HG03045 (cell line): ENCODE results near the gene HAAO.

Source experiments
- ATAC-seq: cut with Tn5 transposase; IDR thresholded peaks from one replicate; pipeline ENCODE4 v1.9.1; 2021; ENCODE audit warnings: mild to moderate bottlenecking, moderate library complexity; ENCODE audit not compliant: unreplicated experiment

HAAO gene

GRCh38 chr2:42769583-42770287, 22.6 kb downstream of the HAAO start:
- no peak for ATAC-seq

DNA sequence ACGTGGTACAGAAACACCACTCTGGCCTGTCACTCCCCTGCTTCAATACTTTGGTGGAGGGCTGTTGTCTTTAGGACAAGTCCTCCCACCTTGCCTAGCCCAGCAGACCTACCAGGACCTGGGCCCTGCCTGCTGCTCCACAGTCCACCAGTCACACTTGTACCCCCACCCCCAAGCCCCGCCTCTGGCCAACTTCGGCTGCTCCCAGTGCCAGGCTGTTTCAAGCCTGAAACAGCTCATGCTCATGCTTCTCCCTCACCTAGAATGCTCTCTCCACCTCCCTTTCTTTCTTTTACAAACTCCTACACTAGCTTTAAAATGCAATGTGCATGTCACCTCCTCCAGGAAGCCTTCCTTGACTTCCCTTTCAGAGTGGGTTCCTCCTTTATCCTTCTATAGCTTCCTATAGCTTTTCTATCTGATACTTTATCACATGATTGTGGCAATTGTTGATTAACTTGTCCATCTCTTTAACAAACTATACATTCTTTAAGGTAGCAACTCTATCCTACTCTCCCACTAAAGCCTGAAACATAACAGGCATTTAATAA, 23.6 kb downstream of the HAAO start:
- ATAC-seq = no peak

GRCh38 chr2:42767899-42768705, 24.3 kb downstream of the HAAO start:
- ATAC-seq = no peak

DNA sequence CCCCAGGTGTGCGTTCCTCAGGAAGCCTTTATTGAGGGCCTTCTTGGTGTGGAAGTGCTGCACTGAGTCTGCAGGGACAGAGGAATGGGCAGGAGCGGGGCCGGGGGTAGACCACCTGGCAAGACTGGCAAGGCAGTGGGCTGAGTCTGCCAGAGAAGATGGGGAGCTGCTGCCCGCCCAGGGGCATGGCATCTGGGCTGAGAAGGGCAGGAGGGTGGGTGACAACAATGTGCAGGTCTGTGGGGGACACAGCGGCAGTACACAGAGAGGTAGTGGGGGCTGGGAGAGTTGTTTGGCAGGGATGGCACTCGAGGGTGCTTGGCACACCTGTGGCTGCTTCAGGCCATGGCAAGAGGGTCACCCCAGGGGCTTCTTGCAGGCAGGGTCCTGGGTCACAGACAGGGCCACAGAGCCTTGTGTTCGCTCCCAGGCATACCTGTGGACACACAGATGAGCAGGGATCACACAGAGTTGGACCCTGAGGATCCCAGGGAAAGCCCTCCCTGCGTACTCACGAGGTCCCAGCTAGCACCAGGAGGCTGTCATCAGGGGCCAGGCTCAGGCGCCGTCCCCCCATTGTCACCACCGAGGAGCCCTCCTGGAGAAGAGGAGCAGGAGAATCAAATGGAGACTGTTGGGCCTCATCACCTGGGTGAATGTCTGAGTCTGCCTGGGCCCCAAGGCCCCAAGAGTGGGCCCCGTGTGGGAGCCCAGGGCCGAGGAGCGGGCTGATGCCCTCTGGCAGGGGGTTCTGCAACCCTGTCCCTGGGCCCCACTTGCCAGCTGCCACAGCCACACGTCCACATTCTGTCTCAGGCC, 25.1 kb downstream of the HAAO start:
- no peak for ATAC-seq

DNA sequence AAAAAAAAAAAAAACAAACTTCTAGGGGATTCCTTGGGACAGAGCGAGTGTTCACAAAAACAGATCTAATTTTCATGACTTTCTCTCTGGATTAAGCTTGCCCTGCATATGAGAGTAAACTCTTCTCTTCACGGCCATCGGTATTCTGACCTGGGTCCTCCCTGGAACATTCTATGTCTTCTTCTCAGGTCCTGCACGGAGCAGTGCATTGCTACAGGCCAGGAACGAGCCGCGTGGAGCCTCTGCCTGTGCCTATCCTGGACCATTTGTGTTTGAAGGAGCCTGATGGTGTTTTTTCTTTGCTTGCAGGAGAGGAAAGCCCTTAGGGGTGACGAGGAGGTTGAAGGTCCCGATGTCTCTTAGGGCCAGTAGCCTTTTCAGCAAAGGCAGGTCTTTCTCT, 26.7 kb downstream of the HAAO start:
- no peak for ATAC-seq

- ATAC-seq = no peak
Measured at GRCh38 chr2:42764901-42765300, 27.5 kb downstream of the HAAO start.

DNA sequence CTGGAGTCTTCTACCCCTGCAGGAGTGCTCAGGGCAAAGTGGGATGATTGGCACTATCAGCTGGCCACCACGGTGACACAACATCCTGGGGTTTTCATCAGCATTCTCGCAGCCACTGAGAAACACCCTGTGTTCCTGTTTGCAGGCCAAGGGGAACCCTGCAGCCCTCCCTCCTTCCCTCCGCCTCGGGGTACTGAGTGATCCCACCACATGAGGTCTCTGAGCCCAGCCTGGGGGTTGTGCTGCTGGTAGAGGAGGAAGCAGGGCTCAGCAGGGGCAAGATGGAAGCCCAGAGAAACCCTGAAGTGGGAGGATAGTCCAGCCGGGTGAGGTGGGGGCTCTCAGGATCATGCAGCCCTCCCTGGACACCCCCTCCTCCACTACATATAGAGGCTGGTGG, 28.3 kb downstream of the HAAO start, which contains the start of gene OXER1:
Gene OXER1 (minus strand): TSS at position 40 of the 400 bp plus-strand sequence. CDS start 73 bp downstream, outside the sequence.
- no peak for ATAC-seq

DNA sequence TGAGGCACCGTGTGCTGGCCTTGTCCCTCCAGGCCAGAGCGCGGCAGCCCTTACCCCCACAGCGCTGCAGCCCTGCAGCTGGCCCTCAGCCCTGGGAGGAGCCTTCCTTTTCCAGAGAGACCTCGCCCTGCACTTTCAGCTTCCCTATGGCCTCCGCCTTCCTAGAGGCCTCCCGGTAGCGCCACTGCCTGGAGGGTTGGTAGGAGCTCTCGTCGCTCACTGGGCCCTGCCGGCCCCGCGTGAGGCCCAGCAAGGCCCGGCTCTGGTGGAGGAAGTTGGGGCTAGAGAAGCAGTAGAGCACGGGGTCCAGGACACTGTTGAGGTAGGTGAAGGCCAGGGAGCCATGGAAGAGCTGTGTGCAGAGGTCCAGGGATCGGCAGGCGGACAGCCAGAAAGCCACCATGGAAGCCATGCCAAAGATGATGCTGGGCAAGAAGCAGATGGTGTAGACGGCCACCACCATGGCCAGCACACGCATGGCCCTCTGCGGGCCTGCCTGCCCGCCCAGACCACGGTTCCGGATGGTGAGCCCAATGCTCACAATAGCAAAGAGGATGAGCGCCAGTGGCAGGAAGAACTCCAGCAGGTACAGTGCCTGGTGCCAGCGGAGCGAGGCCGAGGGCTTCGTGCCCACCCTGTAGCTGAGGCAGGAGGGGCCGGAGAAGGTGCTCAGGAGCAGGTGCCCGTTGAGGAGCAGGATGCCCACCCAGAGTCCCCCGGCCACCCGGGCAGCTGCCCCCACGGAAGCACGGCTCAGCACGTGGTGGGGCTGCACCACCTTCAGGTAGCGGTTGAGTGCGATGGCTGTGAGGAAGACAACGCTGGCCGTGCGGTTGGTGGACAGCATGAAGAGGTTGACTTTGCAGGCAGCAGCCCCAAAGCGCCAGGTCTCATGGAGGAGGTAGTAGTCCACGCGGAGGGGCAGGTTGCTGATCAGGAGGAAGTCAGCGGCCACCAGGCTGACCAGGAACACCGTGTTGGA, 29.3 kb downstream of the HAAO start:
- no peak for ATAC-seq

DNA sequence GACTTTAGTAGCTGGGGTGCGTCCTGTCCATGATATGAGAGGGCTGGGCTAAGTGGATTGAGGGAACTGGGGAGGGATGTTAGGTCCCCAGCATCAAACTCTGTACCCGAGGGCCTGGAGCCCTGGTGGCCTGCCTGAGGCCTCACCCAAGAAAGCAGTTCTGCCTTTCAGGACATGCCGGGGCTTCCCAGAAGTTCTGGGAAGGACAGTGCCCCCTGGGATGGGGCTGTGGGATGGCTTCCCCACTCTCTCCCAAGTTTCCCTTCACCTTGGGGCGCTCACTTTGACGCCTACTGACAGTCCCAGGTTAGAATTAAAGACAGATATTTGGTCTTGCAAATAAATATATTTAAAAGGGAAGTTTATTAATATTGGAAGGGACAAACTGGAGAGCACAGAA, 30.2 kb downstream of the HAAO start:
- no peak for ATAC-seq

DNA sequence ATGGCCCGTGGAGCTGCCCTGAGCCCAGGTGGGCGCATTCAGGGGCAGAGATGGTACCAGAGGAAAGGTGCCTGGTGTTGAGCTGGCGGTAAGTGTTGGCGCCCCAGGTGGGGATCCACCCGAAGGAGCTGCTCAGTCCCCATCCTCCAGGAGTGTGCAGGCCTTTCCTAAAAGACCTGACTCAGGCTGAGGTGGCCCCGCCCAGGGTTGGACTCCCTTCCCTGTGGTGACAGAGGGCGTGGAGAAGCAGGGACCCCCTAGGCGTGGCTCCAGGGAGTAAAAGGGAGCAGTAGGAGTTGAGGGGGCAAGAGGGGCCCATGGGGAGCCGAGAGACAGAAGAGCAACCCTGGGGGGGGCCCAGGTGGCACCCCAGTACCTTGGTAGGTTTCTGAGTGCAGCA, 30.8 kb downstream of the HAAO start:
- ATAC-seq = no peak

GRCh38 chr2:42758751-42759150, 33.6 kb downstream of the HAAO start:
- no peak for ATAC-seq

GRCh38 chr2:42757981-42758740, 34.2 kb downstream of the HAAO start:
- ATAC-seq = no peak

- ATAC-seq = no peak
Measured at GRCh38 chr2:42756966-42757513, 35.3 kb downstream of the HAAO start.

GRCh38 chr2:42756150-42756775, 36.1 kb downstream of the HAAO start:
- ATAC-seq = no peak

DNA sequence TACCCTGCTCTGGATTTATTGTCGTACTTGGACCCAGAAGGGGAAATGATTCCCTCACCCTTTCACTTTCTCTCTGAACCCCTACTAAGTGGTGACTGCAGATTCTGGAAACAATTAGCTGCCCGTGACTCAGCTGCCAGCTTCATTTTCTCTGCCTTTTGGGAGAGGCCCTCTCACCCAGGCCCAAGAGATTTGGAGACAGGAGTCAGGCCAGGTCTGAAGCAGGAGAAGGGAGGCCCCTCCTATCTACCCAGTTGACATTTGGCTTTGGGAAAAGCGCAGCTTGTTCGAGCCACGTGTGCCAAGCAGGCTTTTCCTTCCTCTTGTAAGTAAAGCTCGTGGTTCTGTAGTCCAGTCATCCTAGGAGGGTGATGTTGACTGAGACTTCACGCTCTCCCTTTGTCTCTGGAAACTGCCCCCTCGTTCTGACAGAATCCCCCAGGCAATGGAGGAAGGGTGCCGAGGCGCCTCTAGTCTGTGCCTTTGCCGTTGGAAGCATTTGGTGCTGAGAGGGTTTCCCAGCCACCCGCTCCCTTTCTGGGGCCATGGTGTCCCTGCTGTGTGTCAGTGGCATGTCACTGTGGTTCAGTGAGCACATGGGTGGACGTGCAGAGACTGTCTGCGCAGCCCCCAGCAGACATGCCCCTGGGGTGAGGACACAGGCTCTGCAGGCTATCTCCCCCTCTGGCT, 37.0 kb downstream of the HAAO start:
- no peak for ATAC-seq

- ATAC-seq = no peak
Measured at GRCh38 chr2:42754776-42755140, 37.6 kb downstream of the HAAO start.

- peak; percentile 37 for ATAC-seq
Measured at GRCh38 chr2:42754021-42754775, 38.2 kb downstream of the HAAO start.
